ENCODE measurements around the gene WDR11.
A peak's percentile ranks its signal among the peaks of the same experiment; 100 is the strongest.

The WDR11 gene, protein sequence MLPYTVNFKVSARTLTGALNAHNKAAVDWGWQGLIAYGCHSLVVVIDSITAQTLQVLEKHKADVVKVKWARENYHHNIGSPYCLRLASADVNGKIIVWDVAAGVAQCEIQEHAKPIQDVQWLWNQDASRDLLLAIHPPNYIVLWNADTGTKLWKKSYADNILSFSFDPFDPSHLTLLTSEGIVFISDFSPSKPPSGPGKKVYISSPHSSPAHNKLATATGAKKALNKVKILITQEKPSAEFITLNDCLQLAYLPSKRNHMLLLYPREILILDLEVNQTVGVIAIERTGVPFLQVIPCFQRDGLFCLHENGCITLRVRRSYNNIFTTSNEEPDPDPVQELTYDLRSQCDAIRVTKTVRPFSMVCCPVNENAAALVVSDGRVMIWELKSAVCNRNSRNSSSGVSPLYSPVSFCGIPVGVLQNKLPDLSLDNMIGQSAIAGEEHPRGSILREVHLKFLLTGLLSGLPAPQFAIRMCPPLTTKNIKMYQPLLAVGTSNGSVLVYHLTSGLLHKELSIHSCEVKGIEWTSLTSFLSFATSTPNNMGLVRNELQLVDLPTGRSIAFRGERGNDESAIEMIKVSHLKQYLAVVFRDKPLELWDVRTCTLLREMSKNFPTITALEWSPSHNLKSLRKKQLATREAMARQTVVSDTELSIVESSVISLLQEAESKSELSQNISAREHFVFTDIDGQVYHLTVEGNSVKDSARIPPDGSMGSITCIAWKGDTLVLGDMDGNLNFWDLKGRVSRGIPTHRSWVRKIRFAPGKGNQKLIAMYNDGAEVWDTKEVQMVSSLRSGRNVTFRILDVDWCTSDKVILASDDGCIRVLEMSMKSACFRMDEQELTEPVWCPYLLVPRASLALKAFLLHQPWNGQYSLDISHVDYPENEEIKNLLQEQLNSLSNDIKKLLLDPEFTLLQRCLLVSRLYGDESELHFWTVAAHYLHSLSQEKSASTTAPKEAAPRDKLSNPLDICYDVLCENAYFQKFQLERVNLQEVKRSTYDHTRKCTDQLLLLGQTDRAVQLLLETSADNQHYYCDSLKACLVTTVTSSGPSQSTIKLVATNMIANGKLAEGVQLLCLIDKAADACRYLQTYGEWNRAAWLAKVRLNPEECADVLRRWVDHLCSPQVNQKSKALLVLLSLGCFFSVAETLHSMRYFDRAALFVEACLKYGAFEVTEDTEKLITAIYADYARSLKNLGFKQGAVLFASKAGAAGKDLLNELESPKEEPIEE

DNA sequence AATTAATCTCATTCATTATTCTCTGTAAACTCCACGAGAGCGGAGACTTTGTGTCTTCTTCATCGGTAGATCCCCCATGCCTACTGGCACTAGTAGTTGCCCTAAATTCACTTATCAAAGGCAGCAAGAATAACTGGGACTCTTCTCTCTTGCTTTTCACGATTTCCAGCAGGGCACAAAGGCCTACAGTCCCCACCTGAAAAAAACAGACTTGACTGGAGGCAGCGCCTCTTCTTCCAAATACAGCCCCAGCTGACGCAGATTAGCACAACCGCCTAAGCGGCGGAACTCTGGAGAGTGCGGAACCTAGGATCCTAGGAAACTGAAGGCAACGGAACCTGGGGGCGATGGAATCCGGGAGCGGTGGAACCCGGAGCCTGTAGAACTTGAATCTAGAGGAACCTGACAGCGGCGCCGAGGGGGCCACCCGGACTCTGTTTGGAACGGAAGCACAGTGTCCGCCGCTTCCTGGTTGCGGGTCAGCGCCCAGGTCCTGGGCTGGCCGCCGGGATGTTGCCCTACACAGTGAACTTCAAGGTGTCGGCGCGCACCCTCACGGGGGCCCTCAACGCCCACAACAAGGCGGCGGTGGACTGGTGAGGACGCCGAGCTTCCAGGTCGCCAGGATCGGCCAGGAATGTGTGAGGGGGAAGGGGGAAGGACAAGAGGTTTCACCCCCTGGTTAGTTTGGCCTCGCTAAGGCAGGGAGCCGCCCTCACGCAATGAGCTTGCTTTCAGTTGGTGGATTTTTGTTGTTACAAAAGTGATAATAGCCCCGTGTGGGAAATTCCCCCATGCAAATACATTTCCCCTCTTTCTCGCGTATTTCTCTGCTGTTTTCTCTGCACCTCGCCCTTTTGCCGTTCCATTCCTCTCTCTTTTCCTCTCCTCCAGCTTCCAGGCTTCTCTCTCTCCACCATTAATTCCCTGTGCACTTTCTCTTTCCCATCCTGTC is at the start of gene WDR11:
Gene WDR11 (plus strand): TSS at position 452 of the 955 bp plus-strand sequence. CDS start 59 bp downstream, at position 511.
- no peak for TF ChIP-seq CTCF (conservative IDR thresholded peaks at IDR 0.05; ENCODE audit: control insufficient read depth, insufficient read depth, low read depth, low read length)
- peak; percentile 93 for DNase-seq (ENCODE audit: low read depth)
- H3K4me3 ChIP-seq (ENCODE audit: control insufficient read depth, low read depth, low read length) = peak within 1 kb of the TSS; percentile 76

DNA sequence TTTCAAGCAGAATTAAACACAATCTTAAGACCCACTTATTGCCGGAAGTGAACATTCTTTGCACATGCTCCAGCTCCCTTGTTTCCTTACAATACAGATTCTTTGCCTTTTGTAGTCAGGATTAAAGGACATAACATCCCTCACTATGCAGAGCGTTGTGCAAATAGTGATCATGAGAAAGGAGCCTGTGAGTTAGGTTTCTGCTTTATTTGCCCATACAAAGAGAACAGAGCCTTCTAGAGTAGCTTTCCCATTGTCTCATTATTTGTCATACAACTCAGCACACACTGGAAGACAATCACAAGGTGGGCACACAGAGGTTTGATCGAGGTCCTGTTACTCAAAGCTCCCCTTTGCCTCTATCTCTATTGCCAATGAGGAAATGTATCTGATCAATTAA is 48.2 kb upstream of the WDR11 start:
- DNase-seq (ENCODE audit: low read depth) = no peak
- TF ChIP-seq CTCF (conservative IDR thresholded peaks at IDR 0.05; ENCODE audit: control insufficient read depth, insufficient read depth, low read depth, low read length) = no peak
- H3K4me3 ChIP-seq (ENCODE audit: control insufficient read depth, low read depth, low read length) = no peak overlapping the region

GRCh38 chr10:120803972-120804371 is 47.2 kb upstream of the WDR11 start:
- no peak for DNase-seq (ENCODE audit: low read depth)
- H3K4me3 ChIP-seq (ENCODE audit: control insufficient read depth, low read depth, low read length) = no peak overlapping the region
- TF ChIP-seq CTCF (conservative IDR thresholded peaks at IDR 0.05; ENCODE audit: control insufficient read depth, insufficient read depth, low read depth, low read length) = no peak

DNA sequence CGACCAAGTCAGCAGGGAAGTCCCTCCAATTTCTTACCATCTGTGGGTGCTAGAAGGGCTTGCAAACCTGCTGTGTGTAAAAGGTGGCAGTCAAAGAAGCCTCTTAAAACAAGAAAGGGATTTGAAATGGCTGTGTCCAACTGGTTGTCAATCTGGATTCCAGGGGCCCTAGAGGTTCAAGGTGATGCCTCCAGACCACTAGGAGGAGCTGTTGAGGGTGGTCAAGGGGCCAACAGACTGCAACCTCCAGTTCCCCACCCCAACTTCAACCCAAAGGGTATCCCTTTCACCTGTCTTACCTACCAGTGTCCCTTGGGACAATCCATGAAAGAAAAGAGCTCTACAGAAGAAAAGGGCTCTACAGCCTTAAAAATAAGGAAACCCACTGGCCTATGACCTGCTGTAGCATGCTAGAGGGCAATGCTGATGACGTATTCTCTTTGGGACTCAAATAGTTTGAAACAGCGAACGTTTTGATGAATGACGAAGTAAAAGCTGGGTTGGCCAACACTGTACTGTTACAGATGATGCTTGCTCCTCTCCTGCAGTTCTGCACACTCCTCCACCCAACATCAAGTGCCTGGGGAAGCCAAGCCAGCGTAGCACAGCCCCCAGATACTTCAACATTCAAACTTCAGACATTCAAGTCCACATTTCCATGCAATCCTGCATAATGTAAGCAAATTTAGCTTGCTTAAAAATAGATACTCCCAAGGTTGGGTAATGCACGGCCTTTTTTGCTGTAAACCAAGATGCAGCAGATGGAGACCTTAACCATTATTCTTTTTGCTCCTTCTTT is 45.9 kb upstream of the WDR11 start:
- no peak overlapping the region for H3K4me3 ChIP-seq (ENCODE audit: control insufficient read depth, low read depth, low read length)
- TF ChIP-seq CTCF (conservative IDR thresholded peaks at IDR 0.05; ENCODE audit: control insufficient read depth, insufficient read depth, low read depth, low read length) = no peak
- DNase-seq (ENCODE audit: low read depth) = no peak

DNA sequence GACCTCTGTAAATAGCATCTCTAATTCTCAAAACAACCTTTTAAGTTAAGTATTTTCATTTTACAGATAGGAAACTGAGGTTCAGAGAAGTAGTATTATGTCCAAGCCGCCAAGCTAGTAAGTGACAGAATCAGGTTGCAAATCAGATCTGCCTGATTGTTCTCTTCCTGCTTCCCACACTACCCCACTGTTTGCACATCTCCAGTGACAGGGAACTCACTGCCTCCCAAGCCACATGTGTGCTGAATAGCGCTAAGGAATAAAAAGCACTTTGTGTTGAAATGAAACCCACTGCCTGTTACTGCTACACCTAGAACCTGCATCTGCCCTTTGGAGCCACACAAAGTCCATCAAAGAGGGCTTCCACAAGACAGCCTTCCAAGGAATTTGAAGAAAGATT is 45.1 kb upstream of the WDR11 start:
- TF ChIP-seq CTCF (conservative IDR thresholded peaks at IDR 0.05; ENCODE audit: control insufficient read depth, insufficient read depth, low read depth, low read length) = no peak
- H3K4me3 ChIP-seq (ENCODE audit: control insufficient read depth, low read depth, low read length) = no peak overlapping the region
- no peak for DNase-seq (ENCODE audit: low read depth)
